Spleen (tissue), 11 donors: ENCODE results near the gene CCL3. TPM values are rescaled to one million over a fixed set of nuclear protein-coding genes. Genes with fewer than 3 reads are reported as not detected.
"Not testable (repeated sequence)": the region's sequence is repeated elsewhere in the genome, so short reads cannot be mapped to it uniquely, and the experiment has no call there.

Source experiments
- DNase-seq: peaks from one replicate; pipeline ENCODE4 v3.0.0-alpha.2; 2020
- H3K27ac ChIP-seq, 8 donors: fragments of 200-600 bp; sonication (generic) in 7 of 8; 1 replicate in 4 of 8; 2 replicates in 4 of 8; pipeline versions ENCODE4 v1.5.0 to v1.8.0; 2016 to 2021; ENCODE audit warnings: inconsistent platforms in 4 of 8, mild to moderate bottlenecking in 4 of 8, moderate library complexity in 1 of 8
- H3K27me3 ChIP-seq, 7 donors: fragments of 200-600 bp; sonication (generic) in 6 of 7; replicated peaks in 1 of 7; 1 replicate in 4 of 7; 2 replicates in 3 of 7; pipeline versions ENCODE4 v1.5.0 to v1.8.0; 2016 to 2021; ENCODE audit warnings: inconsistent platforms in 3 of 7, mild to moderate bottlenecking in 1 of 7
- H3K36me3 ChIP-seq, 6 donors: fragments of 200-600 bp; sonication (generic) in 5 of 6; 1 replicate in 4 of 6; 2 replicates in 2 of 6; pipeline versions ENCODE4 v1.5.0 to v1.8.0; 2016 to 2021; ENCODE audit warnings: inconsistent platforms in 2 of 6
- H3K4me1 ChIP-seq, 6 donors: fragments of 200-600 bp; sonication (generic) in 5 of 6; 1 replicate in 3 of 6; 2 replicates in 3 of 6; pipeline versions ENCODE4 v1.5.0 to v1.8.0; 2016 to 2021; ENCODE audit warnings: inconsistent platforms in 3 of 6
- H3K4me3 ChIP-seq, 8 donors: fragments of 200-600 bp; sonication (generic) in 7 of 8; 1 replicate in 4 of 8; 2 replicates in 4 of 8; pipeline versions ENCODE4 v1.5.0 to v1.8.0; 2016 to 2021; ENCODE audit warnings: inconsistent platforms in 4 of 8, mild to moderate bottlenecking in 4 of 8, moderate library complexity in 2 of 8
- H3K9me3 ChIP-seq, 8 donors: fragments of 200-600 bp; sonication (generic) in 7 of 8; 1 replicate in 4 of 8; 2 replicates in 4 of 8; pipeline versions ENCODE4 v1.5.0 to v1.8.0; 2016 to 2021; ENCODE audit warnings: inconsistent platforms in 4 of 8
- POLR2A ChIP-seq, 3 donors: fragments of 450-650 bp; IDR thresholded peaks; one replicate each; pipeline ENCODE4 v1.5.1; 2017; ENCODE audit warnings: antibody characterized with exemption in 3 of 3, mild to moderate bottlenecking in 1 of 3
- POLR2AphosphoS5 ChIP-seq, 3 donors: sonication (generic); formaldehyde crosslinking; IDR thresholded peaks; one replicate each; pipeline ENCODE4 v1.5.1; 2017; ENCODE audit warnings: antibody characterized with exemption in 3 of 3
- WGBS, 5 donors: extraction: QIAGEN DNeasy Blood & Tissue Kit in 3 of 5; methylation state at CpG; one replicate each; pipeline versions ENCODE4 v1.1.5 to v1.1.7; 2013 to 2018; 5-methylcytosine and 5-hydroxymethylcytosine counted together
- intact Hi-C: fragments of 100-400 bp; cut with DNase I; formaldehyde crosslinking; loops from one replicate; pipeline ENCODE4 v1.15.0; 2023; ENCODE audit warnings: low total_unique reads
- polyA plus RNA-seq, 3 donors: library from polyadenylated mRNA; stranded (reverse); fragments of 200-250 nt; gene quantifications; one replicate each; pipeline ENCODE4 v1.2.1, GENCODE V29; 2013
- total RNA-seq, 7 donors: library from RNA; depleted of rRNA in 3 of 7; stranded (reverse); fragments of >200 nt in 3 of 7; fragmentation: NEBNext Ultra II Directional in 4 of 7; extraction: Animal tissue kit (Norgen Biotek cat#: 25700) in 4 of 7; gene quantifications; one replicate each; pipeline versions ENCODE4 v1.1.0 to v1.2.1, GENCODE V29; 2016 to 2021
- TF ChIP-seq, protein P1 (sequence below), 11 experiments: fragments of 200-600 bp in 7 of 11; fragments of 450-650 bp in 4 of 11; sonication (generic) in 4 of 11; IDR thresholded peaks in 8 of 11; conservative IDR thresholded peaks in 3 of 11; 1 replicate in 7 of 11; 2 replicates in 4 of 11; pipeline versions ENCODE4 v1.4.0 to v1.8.0; 2016 to 2021; ENCODE audit warnings: antibody characterized with exemption in 11 of 11, inconsistent platforms in 4 of 11, mild to moderate bottlenecking in 1 of 11
- donor health status: healthy with polysubstance abuse.
- donor health status: DM: no; HTN: no; CAD: no; lungs with moderate emphysema.
- donor health status: DM: no; HTN: no; CAD: no.
- donor health status: Bipolar disorder and iron deficiency.
- donor health status: healthy.
- donor health status: DM: no; HTN: no; CAD: no.
- donor health status: DM: yes; HTN: yes; CAD: no.

CCL3 gene
- total and polyA plus RNA-seq, 10 donors: 10.7 to 85.9 (median 23.1) TPM

DNA sequence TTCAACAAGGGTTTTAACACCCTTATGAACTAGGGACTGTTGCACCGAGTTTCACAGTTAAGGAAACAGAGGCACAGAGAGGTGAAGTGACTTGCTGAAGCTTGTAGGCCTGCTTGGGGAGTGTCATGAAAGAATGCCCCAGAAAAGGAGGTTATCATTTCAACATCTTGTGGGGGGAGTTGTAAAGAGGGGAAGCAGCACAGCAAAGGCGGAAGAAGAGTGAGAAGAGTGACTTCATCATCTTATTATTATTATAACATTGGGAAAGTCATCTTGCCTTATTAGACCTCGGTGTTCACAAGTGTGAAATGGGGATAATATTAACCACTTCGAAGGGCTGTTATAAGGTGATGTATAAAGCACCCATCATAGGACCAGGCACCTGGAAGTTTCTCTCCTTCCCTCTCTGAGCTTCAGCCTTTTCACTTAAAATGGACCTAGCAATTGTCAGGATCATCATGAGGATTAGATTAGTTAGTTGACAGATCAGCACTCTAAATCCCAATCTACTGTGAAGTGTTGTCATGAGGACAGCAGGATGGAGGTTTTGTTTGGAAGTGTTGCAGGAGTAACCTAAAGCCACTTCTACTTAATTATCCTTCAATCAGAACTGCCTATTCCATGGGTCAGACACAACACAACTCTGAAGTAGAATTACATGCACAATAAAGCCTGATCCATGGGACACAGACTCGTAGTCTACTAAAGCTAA lies 16.0 kb upstream of the CCL3 start:
- intact Hi-C loops: no loop called here
- DNase-seq: no peak
- Histone ChIP-seq H3K4me1 (peaks cover 0 to 62% (median 46%) of the 10 kb centered on the region in 6 donors), H3K4me3 (peak overlapping the region in 1 of 8 donors; percentile 64), H3K27ac (peak overlapping the region in 6 of 8 donors; percentile 44 to 86 (median 71)), H3K36me3 (no peaks in the 10 kb centered on the region), H3K27me3 (peaks cover 0 to 6% (median 0%) of the 10 kb centered on the region in 7 donors), H3K9me3 (no peaks in the 10 kb centered on the region)
- WGBS, 5 donors: 60 to 86% (median 74%) methylated on average over 5 of the region's 5 CpGs
- TF ChIP-seq POLR2A (IDR thresholded peaks at IDR 0.05): no peak
- peak in 1 of 3 donors; percentile 64 for TF ChIP-seq POLR2AphosphoS5 (IDR thresholded peaks at IDR 0.05)
- TF ChIP-seq, protein P1, sequence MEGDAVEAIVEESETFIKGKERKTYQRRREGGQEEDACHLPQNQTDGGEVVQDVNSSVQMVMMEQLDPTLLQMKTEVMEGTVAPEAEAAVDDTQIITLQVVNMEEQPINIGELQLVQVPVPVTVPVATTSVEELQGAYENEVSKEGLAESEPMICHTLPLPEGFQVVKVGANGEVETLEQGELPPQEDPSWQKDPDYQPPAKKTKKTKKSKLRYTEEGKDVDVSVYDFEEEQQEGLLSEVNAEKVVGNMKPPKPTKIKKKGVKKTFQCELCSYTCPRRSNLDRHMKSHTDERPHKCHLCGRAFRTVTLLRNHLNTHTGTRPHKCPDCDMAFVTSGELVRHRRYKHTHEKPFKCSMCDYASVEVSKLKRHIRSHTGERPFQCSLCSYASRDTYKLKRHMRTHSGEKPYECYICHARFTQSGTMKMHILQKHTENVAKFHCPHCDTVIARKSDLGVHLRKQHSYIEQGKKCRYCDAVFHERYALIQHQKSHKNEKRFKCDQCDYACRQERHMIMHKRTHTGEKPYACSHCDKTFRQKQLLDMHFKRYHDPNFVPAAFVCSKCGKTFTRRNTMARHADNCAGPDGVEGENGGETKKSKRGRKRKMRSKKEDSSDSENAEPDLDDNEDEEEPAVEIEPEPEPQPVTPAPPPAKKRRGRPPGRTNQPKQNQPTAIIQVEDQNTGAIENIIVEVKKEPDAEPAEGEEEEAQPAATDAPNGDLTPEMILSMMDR (IDR thresholded peaks at IDR 0.05 in 8 of 11, conservative IDR thresholded peaks at IDR 0.05 in 3 of 11): no peak

DNA sequence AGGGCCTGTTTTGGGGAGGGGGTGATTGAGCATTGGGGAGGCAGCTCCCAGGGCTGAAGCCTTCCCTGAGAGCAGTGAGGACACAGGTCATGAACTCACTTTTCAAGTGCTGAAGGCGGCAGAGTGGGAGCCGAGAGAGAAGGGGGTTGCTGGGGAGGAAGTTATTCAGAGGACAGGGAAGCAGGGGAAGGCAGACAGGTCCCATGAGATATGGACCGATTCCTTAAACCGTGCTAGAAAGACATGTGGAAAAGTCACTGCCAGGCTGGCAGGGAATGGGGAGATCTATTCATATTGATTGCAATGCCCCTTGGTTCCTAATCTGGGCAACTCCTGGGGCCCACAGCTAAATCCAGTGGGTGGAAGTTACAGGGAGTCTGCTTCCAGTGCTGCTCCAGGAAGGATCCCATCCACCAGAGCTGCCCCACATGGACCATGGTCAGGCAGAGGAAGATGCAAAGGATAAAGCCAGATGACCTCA lies 14.8 kb upstream of the CCL3 start:
- Histone ChIP-seq H3K9me3 (no peaks in the 10 kb centered on the region), H3K4me1 (peaks cover 0 to 69% (median 46%) of the 10 kb centered on the region in 6 donors), H3K27me3 (peaks cover 0 to 6% (median 0%) of the 10 kb centered on the region in 7 donors), H3K27ac (peak overlapping the region in 5 of 8 donors; percentile 44 to 86 (median 76)), H3K36me3 (no peaks in the 10 kb centered on the region), H3K4me3 (peak overlapping the region in 6 of 8 donors; percentile 17 to 64 (median 26))
- intact Hi-C loops: no loop called here
- 18 to 25% (median 20%) methylated on average over 4 of the region's 4 CpGs for WGBS, 5 donors
- TF ChIP-seq POLR2AphosphoS5 (IDR thresholded peaks at IDR 0.05) (no peak), POLR2A (IDR thresholded peaks at IDR 0.05) (no peak)
- TF ChIP-seq, protein P1 (IDR thresholded peaks at IDR 0.05 in 8 of 11, conservative IDR thresholded peaks at IDR 0.05 in 3 of 11): no peak
- DNase-seq: no peak

DNA sequence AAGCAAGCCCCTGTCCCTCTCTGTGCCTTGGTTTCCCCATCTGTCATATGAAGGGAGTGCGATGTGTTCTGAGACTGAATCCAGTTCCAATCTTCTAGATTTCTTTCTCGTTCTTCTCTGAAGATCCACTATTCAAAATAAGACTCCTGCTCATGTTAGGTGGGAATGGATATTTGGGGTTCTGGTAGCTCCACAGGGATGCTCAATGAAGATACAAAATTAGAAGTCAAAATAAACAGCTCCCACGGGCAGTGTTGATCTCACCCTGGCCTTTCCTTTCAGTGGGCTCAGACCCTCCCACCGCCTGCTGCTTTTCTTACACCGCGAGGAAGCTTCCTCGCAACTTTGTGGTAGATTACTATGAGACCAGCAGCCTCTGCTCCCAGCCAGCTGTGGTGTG lies 14.3 kb upstream of the CCL3 start:
- H3K27me3 ChIP-seq, H3K9me3 ChIP-seq, intact Hi-C loops, DNase-seq, H3K36me3 ChIP-seq: not testable (repeated sequence)
- H3K27ac ChIP-seq: peak overlapping the region in 5 of 8 donors; percentile 44 to 86 (median 76)
- H3K4me3 ChIP-seq: peak overlapping the region in 5 of 8 donors; percentile 21 to 64 (median 30)
- peaks cover 0 to 74% (median 46%) of the 10 kb centered on the region in 6 donors for H3K4me1 ChIP-seq
- WGBS, 5 donors: 38 to 62% (median 47%) methylated on average over 3 to 7 of the region's 7 CpGs

DNA sequence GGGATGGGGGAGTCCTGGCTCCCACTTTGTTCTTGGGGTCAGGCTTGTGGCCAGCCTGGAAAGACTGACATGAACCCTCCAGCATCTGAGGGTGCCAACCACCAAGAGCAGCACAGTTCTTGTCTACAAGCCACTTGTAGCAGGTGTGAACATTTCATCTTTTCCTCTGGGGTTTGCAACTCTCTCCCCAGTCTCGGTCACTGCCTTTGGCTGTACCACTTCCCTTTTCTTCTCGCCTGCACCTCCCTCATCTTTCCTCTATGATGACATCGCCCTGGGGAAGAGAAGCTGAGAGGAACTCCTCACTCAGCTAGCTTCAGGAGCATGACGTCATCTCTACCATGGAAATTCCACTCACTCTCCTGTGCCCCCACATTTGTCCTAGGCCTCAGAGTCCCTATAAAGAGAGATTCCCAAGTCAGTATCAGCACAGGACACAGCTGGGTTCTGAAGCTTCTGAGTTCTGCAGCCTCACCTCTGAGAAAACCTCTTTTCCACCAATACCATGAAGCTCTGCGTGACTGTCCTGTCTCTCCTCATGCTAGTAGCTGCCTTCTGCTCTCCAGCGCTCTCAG lies 13.5 kb upstream of the CCL3 start, which contains the start of gene CCL4:
Gene CCL4, plus strand, starts transcription at position 427 of the 575 bp plus-strand sequence. Its CDS starts 79 bp downstream, at position 506.
- intact Hi-C loops: not testable (repeated sequence)

DNA sequence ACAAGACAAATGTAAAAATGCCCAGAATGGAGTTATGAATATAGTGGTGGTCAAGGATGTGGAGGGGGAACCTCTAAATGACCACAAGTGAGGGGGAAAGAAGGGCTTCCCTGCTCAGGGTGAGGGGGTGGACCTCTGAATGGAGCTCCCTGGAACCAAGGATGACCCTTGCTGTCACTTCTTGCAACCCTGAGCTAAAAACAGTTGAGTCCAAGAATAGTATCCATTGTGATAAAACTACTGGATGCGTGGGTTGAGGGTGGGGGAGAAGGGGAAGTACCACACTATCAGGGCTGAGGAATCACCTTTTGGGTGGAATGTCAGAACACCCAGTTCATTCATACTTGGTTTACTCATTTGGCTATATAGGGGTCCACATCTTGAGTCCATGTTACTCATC lies 9.1 kb upstream of the CCL3 start:
- 81 to 96% (median 90%) methylated on average over 1 of the region's 1 CpG for WGBS, 5 donors
- H3K36me3 ChIP-seq, H3K27me3 ChIP-seq, DNase-seq, intact Hi-C loops, H3K27ac ChIP-seq, H3K9me3 ChIP-seq, H3K4me3 ChIP-seq: not testable (repeated sequence)
- peaks cover 0 to 61% (median 31%) of the 10 kb centered on the region in 6 donors for H3K4me1 ChIP-seq

More for the DNA sequence above, 13.5 kb upstream of the CCL3 start, which contains the start of gene CCL4:
- peak; percentile 83 for DNase-seq
- TF ChIP-seq, protein P1 (IDR thresholded peaks at IDR 0.05 in 8 of 11, conservative IDR thresholded peaks at IDR 0.05 in 3 of 11): peak in 1 of 11 experiments; percentile 19
- TF ChIP-seq POLR2AphosphoS5 (IDR thresholded peaks at IDR 0.05): peak in 2 of 3 donors; percentile 43 to 82
- H3K9me3 ChIP-seq, H3K36me3 ChIP-seq, H3K27me3 ChIP-seq: not testable (repeated sequence)
- peak within 1 kb of the TSS in 7 of 8 donors; percentile 13 to 64 (median 30) for H3K4me3 ChIP-seq
- peak within 1 kb of the TSS in 6 of 8 donors; percentile 38 to 86 (median 71) for H3K27ac ChIP-seq
- H3K4me1 ChIP-seq: peaks cover 0 to 72% (median 46%) of the 10 kb centered on the region in 6 donors
- WGBS, 5 donors: 25 to 38% (median 30%) methylated on average over 6 of the region's 6 CpGs
